ENCODE results near the gene ADAMTS9.
A peak's percentile ranks its signal among the peaks of the same experiment; 100 is the strongest.

ADAMTS9 gene

GRCh38 chr3:64539451-64540196 is 148.2 kb downstream of the ADAMTS9 start:
- Histone ChIP-seq H3K79me2 (ENCODE audit: control insufficient read depth, insufficient read depth, low read length, unreplicated experiment) (no peaks in the 10 kb centered on the region), H3K27me3 (ENCODE audit: insufficient read depth, low read length) (peaks cover 3% of the 10 kb centered on the region), H3K27ac (ENCODE audit: low read depth, low read length) (no peak overlapping the region), H2AFZ (ENCODE audit: low read length, unreplicated experiment) (peak overlapping the region; percentile 14), H3K4me1 (ENCODE audit: control insufficient read depth, insufficient read depth, low read length, unreplicated experiment) (no peaks in the 10 kb centered on the region), H3K4me3 (ENCODE audit: low read depth, low read length) (no peak overlapping the region), H3K36me3 (ENCODE audit: insufficient read depth, low read length) (no peaks in the 10 kb centered on the region)

- no peaks in the 10 kb centered on the region for H3K4me1 ChIP-seq (ENCODE audit: control insufficient read depth, insufficient read depth, low read length, unreplicated experiment)
- no peak overlapping the region for H3K27ac ChIP-seq (ENCODE audit: low read depth, low read length)
- no peaks in the 10 kb centered on the region for H3K36me3 ChIP-seq (ENCODE audit: insufficient read depth, low read length)
- peaks cover 8% of the 10 kb centered on the region for H3K27me3 ChIP-seq (ENCODE audit: insufficient read depth, low read length)
- H3K79me2 ChIP-seq (ENCODE audit: control insufficient read depth, insufficient read depth, low read length, unreplicated experiment), result no peaks in the 10 kb centered on the region
- no peak overlapping the region for H2AFZ ChIP-seq (ENCODE audit: low read length, unreplicated experiment)
- no peak overlapping the region for H3K4me3 ChIP-seq (ENCODE audit: low read depth, low read length)
These were observed 151.6 kb downstream of the ADAMTS9 start for GRCh38 chr3:64536166-64536565.

GRCh38 chr3:64533617-64534317 is 154.0 kb downstream of the ADAMTS9 start:
- no peaks in the 10 kb centered on the region for H3K79me2 ChIP-seq (ENCODE audit: control insufficient read depth, insufficient read depth, low read length, unreplicated experiment)
- H3K4me3 ChIP-seq (ENCODE audit: low read depth, low read length), result peak overlapping the region; percentile 33; the same call in 1 of the 2 replicates

GRCh38 chr3:64530434-64531049 is 157.3 kb downstream of the ADAMTS9 start:
- H3K27me3 ChIP-seq (ENCODE audit: insufficient read depth, low read length), result 0 out of 2 replicates have a peak, but pooled peaks cover 5% of the 10 kb centered on the region
- no peak overlapping the region for H2AFZ ChIP-seq (ENCODE audit: low read length, unreplicated experiment)
- no peaks in the 10 kb centered on the region for H3K79me2 ChIP-seq (ENCODE audit: control insufficient read depth, insufficient read depth, low read length, unreplicated experiment)
- no peaks in the 10 kb centered on the region for H3K36me3 ChIP-seq (ENCODE audit: insufficient read depth, low read length)
- H3K4me1 ChIP-seq (ENCODE audit: control insufficient read depth, insufficient read depth, low read length, unreplicated experiment), result no peaks in the 10 kb centered on the region
- H3K27ac ChIP-seq (ENCODE audit: low read depth, low read length), result no peak overlapping the region
- no peak overlapping the region for H3K4me3 ChIP-seq (ENCODE audit: low read depth, low read length)

More at GRCh38 chr3:64533617-64534317, 154.0 kb downstream of the ADAMTS9 start:
- H2AFZ ChIP-seq (ENCODE audit: low read length, unreplicated experiment), result peak overlapping the region; percentile 74
- H3K27me3 ChIP-seq (ENCODE audit: insufficient read depth, low read length), result peaks cover 8% of the 10 kb centered on the region
- no peak overlapping the region for H3K27ac ChIP-seq (ENCODE audit: low read depth, low read length)
- H3K36me3 ChIP-seq (ENCODE audit: insufficient read depth, low read length), result no peaks in the 10 kb centered on the region
- H3K4me1 ChIP-seq (ENCODE audit: control insufficient read depth, insufficient read depth, low read length, unreplicated experiment), result no peaks in the 10 kb centered on the region

- H3K27ac ChIP-seq (ENCODE audit: low read depth, low read length), result no peak overlapping the region
- H2AFZ ChIP-seq (ENCODE audit: low read length, unreplicated experiment), result no peak overlapping the region
- H3K4me1 ChIP-seq (ENCODE audit: control insufficient read depth, insufficient read depth, low read length, unreplicated experiment), result no peaks in the 10 kb centered on the region
- no peaks in the 10 kb centered on the region for H3K79me2 ChIP-seq (ENCODE audit: control insufficient read depth, insufficient read depth, low read length, unreplicated experiment)
- H3K4me3 ChIP-seq (ENCODE audit: low read depth, low read length), result no peak overlapping the region
- H3K36me3 ChIP-seq (ENCODE audit: insufficient read depth, low read length), result no peaks in the 10 kb centered on the region
- H3K27me3 ChIP-seq (ENCODE audit: insufficient read depth, low read length), result no peaks in the 10 kb centered on the region
These were observed 164.5 kb downstream of the ADAMTS9 start for GRCh38 chr3:64523324-64523723.

- H3K79me2 ChIP-seq (ENCODE audit: control insufficient read depth, insufficient read depth, low read length, unreplicated experiment), result no peaks in the 10 kb centered on the region
- H3K36me3 ChIP-seq (ENCODE audit: insufficient read depth, low read length), result no peaks in the 10 kb centered on the region
- H3K27me3 ChIP-seq (ENCODE audit: insufficient read depth, low read length), result no peaks in the 10 kb centered on the region
- H3K27ac ChIP-seq (ENCODE audit: low read depth, low read length), result no peak overlapping the region
- no peaks in the 10 kb centered on the region for H3K4me1 ChIP-seq (ENCODE audit: control insufficient read depth, insufficient read depth, low read length, unreplicated experiment)
- peak overlapping the region; percentile 58 for H3K4me3 ChIP-seq (ENCODE audit: low read depth, low read length)
- H2AFZ ChIP-seq (ENCODE audit: low read length, unreplicated experiment), result no peak overlapping the region
These were observed 167.5 kb downstream of the ADAMTS9 start for GRCh38 chr3:64520334-64520733.

GRCh38 chr3:64518950-64519349 is 168.8 kb downstream of the ADAMTS9 start:
- Histone ChIP-seq H3K79me2 (ENCODE audit: control insufficient read depth, insufficient read depth, low read length, unreplicated experiment) (no peaks in the 10 kb centered on the region), H3K27ac (ENCODE audit: low read depth, low read length) (no peak overlapping the region)

GRCh38 chr3:64518496-64518895 is 169.3 kb downstream of the ADAMTS9 start:
- Histone ChIP-seq H3K27me3 (ENCODE audit: insufficient read depth, low read length) (no peaks in the 10 kb centered on the region), H2AFZ (ENCODE audit: low read length, unreplicated experiment) (no peak overlapping the region), H3K4me1 (ENCODE audit: control insufficient read depth, insufficient read depth, low read length, unreplicated experiment) (no peaks in the 10 kb centered on the region), H3K36me3 (ENCODE audit: insufficient read depth, low read length) (no peaks in the 10 kb centered on the region), H3K79me2 (ENCODE audit: control insufficient read depth, insufficient read depth, low read length, unreplicated experiment) (no peaks in the 10 kb centered on the region), H3K4me3 (ENCODE audit: low read depth, low read length) (no peak overlapping the region), H3K27ac (ENCODE audit: low read depth, low read length) (no peak overlapping the region)

More at GRCh38 chr3:64518950-64519349, 168.8 kb downstream of the ADAMTS9 start:
- no peak overlapping the region for H2AFZ ChIP-seq (ENCODE audit: low read length, unreplicated experiment)
- H3K4me3 ChIP-seq (ENCODE audit: low read depth, low read length), result no peak overlapping the region
- no peaks in the 10 kb centered on the region for H3K36me3 ChIP-seq (ENCODE audit: insufficient read depth, low read length)
- H3K27me3 ChIP-seq (ENCODE audit: insufficient read depth, low read length), result no peaks in the 10 kb centered on the region
- no peaks in the 10 kb centered on the region for H3K4me1 ChIP-seq (ENCODE audit: control insufficient read depth, insufficient read depth, low read length, unreplicated experiment)

GRCh38 chr3:64514889-64515288 is 172.9 kb downstream of the ADAMTS9 start:
- no peaks in the 10 kb centered on the region for H3K79me2 ChIP-seq (ENCODE audit: control insufficient read depth, insufficient read depth, low read length, unreplicated experiment)
- H3K27ac ChIP-seq (ENCODE audit: low read depth, low read length), result no peak overlapping the region
- H3K4me3 ChIP-seq (ENCODE audit: low read depth, low read length), result no peak overlapping the region
- H2AFZ ChIP-seq (ENCODE audit: low read length, unreplicated experiment), result no peak overlapping the region
- H3K4me1 ChIP-seq (ENCODE audit: control insufficient read depth, insufficient read depth, low read length, unreplicated experiment), result no peaks in the 10 kb centered on the region
- no peaks in the 10 kb centered on the region for H3K36me3 ChIP-seq (ENCODE audit: insufficient read depth, low read length)
- H3K27me3 ChIP-seq (ENCODE audit: insufficient read depth, low read length), result no peaks in the 10 kb centered on the region

- H3K4me3 ChIP-seq (ENCODE audit: low read depth, low read length), result no peak overlapping the region
- no peak overlapping the region for H2AFZ ChIP-seq (ENCODE audit: low read length, unreplicated experiment)
- no peaks in the 10 kb centered on the region for H3K4me1 ChIP-seq (ENCODE audit: control insufficient read depth, insufficient read depth, low read length, unreplicated experiment)
- no peaks in the 10 kb centered on the region for H3K36me3 ChIP-seq (ENCODE audit: insufficient read depth, low read length)
- H3K27me3 ChIP-seq (ENCODE audit: insufficient read depth, low read length), result peaks cover 12% of the 10 kb centered on the region; the same call in 1 of the 2 replicates
- no peaks in the 10 kb centered on the region for H3K79me2 ChIP-seq (ENCODE audit: control insufficient read depth, insufficient read depth, low read length, unreplicated experiment)
- no peak overlapping the region for H3K27ac ChIP-seq (ENCODE audit: low read depth, low read length)
These were observed 178.6 kb downstream of the ADAMTS9 start for GRCh38 chr3:64509206-64509605.
